HG02973 (cell line): ENCODE data around the gene DISP2.

Experiments used
- ATAC-seq: cut with Tn5 transposase; IDR thresholded peaks from one replicate; pipeline ENCODE4 v1.9.1; 2021; ENCODE audit warnings: moderate library complexity; ENCODE audit not compliant: unreplicated experiment

Gene DISP2

DNA sequence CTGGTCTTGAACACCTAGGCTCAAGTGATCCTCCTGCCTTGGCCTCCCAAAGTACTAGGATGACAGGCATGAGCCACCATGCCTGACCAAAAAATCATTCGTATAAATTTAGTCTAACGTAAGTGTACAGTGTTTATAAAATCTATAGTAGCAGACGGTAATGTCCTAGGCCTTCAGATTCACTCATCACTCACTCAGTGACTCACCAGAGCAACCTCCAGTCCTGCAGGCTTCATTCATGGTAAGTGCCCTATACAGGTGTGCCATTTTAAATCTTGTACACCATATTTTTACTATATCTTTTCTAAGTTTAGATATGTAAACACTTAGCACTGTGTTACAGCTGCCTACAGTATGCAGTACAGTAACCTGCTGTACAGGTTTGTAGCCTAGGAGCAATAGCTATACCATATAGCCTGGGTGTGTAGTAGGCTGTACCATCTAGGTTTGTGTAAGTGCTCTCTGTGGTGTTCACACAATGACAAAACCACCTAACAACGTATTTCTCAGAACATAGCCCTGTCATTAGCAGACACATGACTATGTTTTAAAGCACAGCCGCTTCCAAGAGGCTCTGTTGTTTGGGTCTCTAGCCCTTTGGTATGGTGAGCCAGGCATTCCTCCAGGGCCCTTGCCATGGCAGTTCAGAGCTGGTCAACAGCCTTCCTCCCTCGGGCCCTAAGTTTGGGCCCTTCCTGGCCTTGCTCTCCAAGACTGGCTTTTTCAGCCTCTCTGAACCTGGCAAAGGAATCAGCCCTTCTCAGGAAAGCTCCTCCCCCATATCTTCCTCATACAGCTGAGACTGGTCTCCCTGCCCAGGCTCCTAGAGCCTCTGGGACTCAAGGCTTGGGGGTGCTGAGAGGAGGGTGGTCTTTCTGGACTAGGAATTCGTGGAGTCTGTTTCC lies 15.4 kb upstream of the DISP2 start:
- no peak for ATAC-seq

GRCh38 chr15:40343512-40343911 lies 14.5 kb upstream of the DISP2 start:
- ATAC-seq = no peak

DNA sequence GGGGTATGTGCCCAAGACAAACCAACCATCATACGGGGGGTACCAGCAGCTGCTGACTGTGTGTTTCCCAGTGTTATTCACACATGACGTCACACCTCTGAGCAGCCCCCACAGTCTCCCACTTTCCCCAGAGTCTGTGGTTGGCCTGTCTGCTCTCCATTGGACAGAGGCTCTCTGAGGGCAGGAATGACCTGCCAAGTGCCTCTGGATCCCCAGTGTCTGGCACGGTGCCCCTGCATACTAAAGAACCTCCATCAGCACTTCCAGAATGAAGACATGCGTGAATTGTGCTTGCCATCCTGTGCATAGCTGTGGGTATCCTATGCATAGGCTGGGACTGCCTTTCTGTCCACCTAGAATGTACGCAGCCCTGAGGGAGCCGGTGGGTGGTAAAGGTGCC lies 13.8 kb upstream of the DISP2 start:
- no peak for ATAC-seq

DNA sequence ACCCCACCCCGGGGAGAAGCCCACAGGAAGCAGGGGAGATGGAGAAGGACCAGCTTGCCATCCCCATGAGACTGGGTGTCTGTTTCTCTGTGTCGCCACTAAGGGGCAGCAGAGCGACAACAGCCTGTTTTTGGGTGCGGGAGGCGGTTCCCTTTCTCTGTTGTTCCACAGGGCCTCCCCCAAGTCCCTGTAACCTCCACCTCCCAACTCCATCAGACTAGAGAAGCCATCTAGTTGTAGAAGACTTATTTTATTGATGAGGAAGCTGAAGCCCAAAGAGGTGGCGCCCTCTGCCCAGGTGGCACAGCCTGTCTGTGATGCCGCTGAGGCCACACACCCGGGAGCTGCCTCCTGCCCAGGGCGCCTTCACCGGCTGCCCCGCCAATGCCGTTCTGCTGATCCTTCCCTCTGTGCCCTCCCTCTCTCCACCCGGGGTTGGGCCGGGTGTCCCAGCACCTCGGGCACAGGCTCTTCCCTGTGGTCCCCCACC lies 13.3 kb upstream of the DISP2 start:
- ATAC-seq = no peak

- ATAC-seq = no peak
Measured at GRCh38 chr15:40345225-40345866, 12.7 kb upstream of the DISP2 start.

DNA sequence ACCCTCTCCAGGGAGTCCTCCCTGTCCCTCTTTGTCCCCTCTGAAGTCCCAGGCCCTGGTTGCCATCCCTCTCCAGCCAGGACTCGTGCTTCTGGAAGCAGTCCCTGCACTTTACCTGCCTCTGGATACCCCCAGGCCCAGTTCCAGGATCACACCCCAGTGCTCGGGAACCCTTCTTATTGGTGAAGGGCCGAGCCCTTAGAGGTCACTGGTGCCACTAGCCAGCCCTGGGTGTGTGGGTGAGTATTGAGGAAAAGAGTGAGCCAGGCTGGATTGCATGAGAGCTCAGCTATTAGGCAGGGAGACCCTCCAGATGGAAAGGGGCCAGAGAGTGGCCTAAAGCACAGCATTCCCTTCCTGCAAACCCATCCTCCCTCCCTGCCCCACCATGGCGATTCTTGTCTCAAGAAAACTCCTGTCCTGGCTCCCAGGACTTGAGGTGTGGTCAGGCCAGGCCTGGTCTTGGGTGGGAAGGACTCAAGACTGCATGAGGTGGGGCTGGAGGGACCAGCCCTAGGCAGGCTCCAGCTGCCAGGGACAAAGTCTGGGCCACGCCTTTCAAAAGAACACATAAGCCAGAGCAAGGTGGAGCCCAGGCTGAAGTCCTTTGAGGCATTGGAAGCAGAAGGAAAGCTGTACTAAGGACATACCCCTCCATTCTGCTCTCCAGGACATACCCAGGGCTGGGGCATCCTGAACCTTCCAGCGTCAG lies 12.0 kb upstream of the DISP2 start:
- ATAC-seq = no peak

- no peak for ATAC-seq
Measured at GRCh38 chr15:40346579-40347558, 11.2 kb upstream of the DISP2 start.

- no peak for ATAC-seq
Measured at GRCh38 chr15:40347559-40348473, 10.2 kb upstream of the DISP2 start.

GRCh38 chr15:40348474-40348870 lies 9.5 kb upstream of the DISP2 start:
- no peak for ATAC-seq

- no peak for ATAC-seq
Measured at GRCh38 chr15:40349163-40349562, 8.9 kb upstream of the DISP2 start.

DNA sequence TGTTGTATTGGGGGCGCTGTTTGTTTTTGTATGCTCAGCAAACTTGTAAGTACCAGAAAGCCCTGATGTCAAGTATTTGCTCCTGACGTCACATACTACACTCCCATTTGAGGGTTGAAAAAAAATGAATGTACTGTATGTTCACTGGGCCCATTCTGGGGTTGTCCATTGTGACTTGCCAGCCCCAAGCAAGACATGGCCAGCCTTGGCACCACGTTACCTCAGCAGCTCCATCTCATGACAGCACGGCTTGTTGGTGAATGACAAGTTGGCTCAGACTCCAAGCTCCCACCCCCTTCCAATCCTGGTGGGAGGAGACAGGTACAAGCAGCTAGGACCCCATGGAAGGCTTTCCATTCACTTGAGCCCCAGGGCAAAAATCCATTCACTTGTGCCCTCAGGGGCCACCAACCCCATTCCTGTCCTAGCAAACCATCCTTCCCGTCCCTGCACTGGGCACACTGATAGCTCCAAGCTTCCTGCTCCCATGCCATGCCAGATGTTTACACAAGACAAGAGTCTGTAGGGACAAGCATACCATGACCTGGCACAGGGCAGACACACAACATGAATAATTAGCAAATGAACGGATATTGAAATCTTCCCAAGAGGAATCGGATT lies 5.6 kb upstream of the DISP2 start:
- no peak for ATAC-seq

DNA sequence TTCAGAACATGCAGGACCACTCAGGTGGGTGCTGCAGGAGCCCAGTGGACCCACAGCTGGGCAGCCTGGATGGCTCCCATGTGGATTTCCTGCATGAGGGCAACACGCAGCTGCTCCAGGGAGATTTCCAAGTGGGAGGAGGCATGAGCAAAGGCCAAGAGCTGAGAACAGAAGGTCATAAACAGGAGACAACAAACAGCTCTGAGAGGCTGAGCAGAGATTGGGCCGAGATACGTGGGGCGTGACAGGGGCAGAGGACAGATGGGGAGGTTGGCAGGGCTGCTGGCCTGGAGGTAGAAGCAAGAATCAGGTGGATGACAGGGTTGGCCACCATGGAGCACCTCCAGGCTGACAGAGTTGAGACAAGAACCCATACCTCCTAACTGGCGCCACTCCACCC lies 4.3 kb upstream of the DISP2 start:
- no peak for ATAC-seq

- ATAC-seq = no peak
Measured at GRCh38 chr15:40354408-40355171, 3.4 kb upstream of the DISP2 start.

GRCh38 chr15:40355976-40356585 lies 1.9 kb upstream of the DISP2 start:
- ATAC-seq = no peak

GRCh38 chr15:40357246-40357645 lies 773 bp upstream of the DISP2 start:
- ATAC-seq = no peak

GRCh38 chr15:40358471-40359353 lies 693 bp downstream of the DISP2 start:
- no peak for ATAC-seq

DNA sequence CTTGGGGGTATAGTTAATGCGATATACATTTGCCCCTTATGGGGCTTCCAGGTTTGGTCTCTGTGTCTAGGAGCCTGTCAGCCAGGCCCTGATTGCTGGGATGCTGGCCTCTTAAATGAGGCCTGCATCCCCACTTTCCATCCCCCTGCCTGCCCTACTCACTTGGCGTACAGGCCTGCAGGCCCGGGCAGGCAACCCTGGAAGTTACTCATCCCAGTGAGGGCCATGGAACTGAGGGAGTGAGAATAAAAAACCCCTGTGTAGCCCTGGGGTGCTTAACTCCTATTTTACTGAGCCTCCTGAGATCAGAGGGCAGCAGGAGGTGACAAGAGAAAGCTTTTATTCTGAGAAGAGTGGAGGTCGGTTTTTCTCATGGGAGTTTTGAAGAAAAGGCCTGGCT lies 2.0 kb downstream of the DISP2 start:
- ATAC-seq = no peak
